GM08714 (cell line): Measurements from ENCODE around the gene DMKN.

Source experiments
- H3K4me3 ChIP-seq: fragments of 200-500 bp; sonication (Bioruptor generic); 2 replicates; pipeline ENCODE4 v1.5.1; 2014; ENCODE audit warnings: mild to moderate bottlenecking, low read length, inconsistent platforms
- ZNF274 ChIP-seq: IDR thresholded peaks from 2 replicates; pipeline ENCODE4 v1.6.1; 2012; ENCODE audit warnings: mild to moderate bottlenecking, low read depth, low read length

DMKN gene

GRCh38 chr19:35554076-35554475 lies 40.6 kb upstream of the DMKN start:
- TF ChIP-seq ZNF274: no peak
- no peak overlapping the region for H3K4me3 ChIP-seq

GRCh38 chr19:35553385-35554000 lies 40.0 kb upstream of the DMKN start:
- TF ChIP-seq ZNF274: no peak
- H3K4me3 ChIP-seq: no peak overlapping the region

GRCh38 chr19:35552534-35553384 lies 39.3 kb upstream of the DMKN start:
- H3K4me3 ChIP-seq: no peak overlapping the region
- TF ChIP-seq ZNF274: no peak

- H3K4me3 ChIP-seq: no peak overlapping the region
- no peak for TF ChIP-seq ZNF274
Measured at GRCh38 chr19:35551091-35551810, 37.8 kb upstream of the DMKN start.

GRCh38 chr19:35549879-35550523 lies 36.6 kb upstream of the DMKN start:
- TF ChIP-seq ZNF274: no peak
- no peak overlapping the region for H3K4me3 ChIP-seq

- H3K4me3 ChIP-seq: no peak overlapping the region
- no peak for TF ChIP-seq ZNF274
Measured at GRCh38 chr19:35549174-35549788, 35.8 kb upstream of the DMKN start.

- TF ChIP-seq ZNF274: no peak
- peak overlapping the region; percentile 83; the same call in 1 of the 2 replicates for H3K4me3 ChIP-seq
Measured at GRCh38 chr19:35546532-35546931, 33.1 kb upstream of the DMKN start.

GRCh38 chr19:35545855-35546381 lies 32.5 kb upstream of the DMKN start:
- TF ChIP-seq ZNF274: no peak
- peak overlapping the region; percentile 83 for H3K4me3 ChIP-seq

GRCh38 chr19:35545001-35545854 lies 31.8 kb upstream of the DMKN start, which contains the start of gene TMEM147:
Gene TMEM147, plus strand, starts transcription at chr19:35545626. Its CDS starts 114 bp downstream, at chr19:35545740.
- TF ChIP-seq ZNF274: no peak

GRCh38 chr19:35544110-35544802 lies 30.8 kb upstream of the DMKN start:
- no peak for TF ChIP-seq ZNF274
- peak overlapping the region; percentile 83 for H3K4me3 ChIP-seq

More at GRCh38 chr19:35545001-35545854, 31.8 kb upstream of the DMKN start, which contains the start of gene TMEM147:
- peak within 1 kb of the TSS; percentile 83 for H3K4me3 ChIP-seq

GRCh38 chr19:35543280-35544109 lies 30.0 kb upstream of the DMKN start:
- TF ChIP-seq ZNF274: no peak
- H3K4me3 ChIP-seq: no peak overlapping the region
